Measurements from ENCODE around the gene PLA2G5. TPM values are rescaled to one million over a fixed set of nuclear protein-coding genes. Genes with fewer than 3 reads are reported as not detected.

PLA2G5 gene
- total and polyA plus RNA-seq, 9 of the 15 experiments (the other 6 are each of a cell fraction or from before 2014, with no cell fraction given), result not detected

DNA sequence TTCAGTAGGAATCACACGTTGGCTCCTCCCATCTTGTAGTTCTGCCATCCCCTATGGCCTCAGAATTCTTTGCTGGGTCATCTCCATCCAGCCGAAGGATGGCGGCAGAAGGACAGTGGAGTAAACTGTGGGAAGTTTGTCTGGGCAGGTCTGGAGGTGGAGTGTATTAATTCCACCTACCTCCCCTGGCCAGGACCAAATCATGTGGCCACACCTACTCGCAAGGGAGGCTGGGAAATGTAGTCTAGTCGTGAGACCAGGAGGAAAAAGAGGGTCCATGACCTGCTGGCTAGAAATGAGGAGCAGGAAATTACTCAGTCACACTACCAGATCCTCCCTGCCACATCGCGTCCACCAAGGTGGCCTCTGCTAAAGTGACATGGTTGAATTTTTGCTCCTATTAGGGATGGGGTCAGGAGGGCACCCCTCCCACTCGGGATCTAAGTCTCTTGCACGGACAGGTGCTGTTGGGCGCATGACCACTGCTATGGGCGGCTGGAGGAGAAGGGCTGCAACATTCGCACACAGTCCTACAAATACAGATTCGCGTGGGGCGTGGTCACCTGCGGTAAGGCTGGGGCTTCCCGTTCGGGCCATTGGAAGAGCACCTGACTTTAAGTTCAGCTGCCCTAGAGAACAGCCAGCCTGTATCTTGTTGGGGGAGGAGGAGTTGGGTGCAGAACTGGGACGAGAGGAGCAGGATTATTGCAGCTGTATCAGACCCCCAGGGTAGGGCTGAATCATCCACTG, 19.5 kb downstream of the PLA2G5 start (continued):
- TF ChIP-seq, protein P1, sequence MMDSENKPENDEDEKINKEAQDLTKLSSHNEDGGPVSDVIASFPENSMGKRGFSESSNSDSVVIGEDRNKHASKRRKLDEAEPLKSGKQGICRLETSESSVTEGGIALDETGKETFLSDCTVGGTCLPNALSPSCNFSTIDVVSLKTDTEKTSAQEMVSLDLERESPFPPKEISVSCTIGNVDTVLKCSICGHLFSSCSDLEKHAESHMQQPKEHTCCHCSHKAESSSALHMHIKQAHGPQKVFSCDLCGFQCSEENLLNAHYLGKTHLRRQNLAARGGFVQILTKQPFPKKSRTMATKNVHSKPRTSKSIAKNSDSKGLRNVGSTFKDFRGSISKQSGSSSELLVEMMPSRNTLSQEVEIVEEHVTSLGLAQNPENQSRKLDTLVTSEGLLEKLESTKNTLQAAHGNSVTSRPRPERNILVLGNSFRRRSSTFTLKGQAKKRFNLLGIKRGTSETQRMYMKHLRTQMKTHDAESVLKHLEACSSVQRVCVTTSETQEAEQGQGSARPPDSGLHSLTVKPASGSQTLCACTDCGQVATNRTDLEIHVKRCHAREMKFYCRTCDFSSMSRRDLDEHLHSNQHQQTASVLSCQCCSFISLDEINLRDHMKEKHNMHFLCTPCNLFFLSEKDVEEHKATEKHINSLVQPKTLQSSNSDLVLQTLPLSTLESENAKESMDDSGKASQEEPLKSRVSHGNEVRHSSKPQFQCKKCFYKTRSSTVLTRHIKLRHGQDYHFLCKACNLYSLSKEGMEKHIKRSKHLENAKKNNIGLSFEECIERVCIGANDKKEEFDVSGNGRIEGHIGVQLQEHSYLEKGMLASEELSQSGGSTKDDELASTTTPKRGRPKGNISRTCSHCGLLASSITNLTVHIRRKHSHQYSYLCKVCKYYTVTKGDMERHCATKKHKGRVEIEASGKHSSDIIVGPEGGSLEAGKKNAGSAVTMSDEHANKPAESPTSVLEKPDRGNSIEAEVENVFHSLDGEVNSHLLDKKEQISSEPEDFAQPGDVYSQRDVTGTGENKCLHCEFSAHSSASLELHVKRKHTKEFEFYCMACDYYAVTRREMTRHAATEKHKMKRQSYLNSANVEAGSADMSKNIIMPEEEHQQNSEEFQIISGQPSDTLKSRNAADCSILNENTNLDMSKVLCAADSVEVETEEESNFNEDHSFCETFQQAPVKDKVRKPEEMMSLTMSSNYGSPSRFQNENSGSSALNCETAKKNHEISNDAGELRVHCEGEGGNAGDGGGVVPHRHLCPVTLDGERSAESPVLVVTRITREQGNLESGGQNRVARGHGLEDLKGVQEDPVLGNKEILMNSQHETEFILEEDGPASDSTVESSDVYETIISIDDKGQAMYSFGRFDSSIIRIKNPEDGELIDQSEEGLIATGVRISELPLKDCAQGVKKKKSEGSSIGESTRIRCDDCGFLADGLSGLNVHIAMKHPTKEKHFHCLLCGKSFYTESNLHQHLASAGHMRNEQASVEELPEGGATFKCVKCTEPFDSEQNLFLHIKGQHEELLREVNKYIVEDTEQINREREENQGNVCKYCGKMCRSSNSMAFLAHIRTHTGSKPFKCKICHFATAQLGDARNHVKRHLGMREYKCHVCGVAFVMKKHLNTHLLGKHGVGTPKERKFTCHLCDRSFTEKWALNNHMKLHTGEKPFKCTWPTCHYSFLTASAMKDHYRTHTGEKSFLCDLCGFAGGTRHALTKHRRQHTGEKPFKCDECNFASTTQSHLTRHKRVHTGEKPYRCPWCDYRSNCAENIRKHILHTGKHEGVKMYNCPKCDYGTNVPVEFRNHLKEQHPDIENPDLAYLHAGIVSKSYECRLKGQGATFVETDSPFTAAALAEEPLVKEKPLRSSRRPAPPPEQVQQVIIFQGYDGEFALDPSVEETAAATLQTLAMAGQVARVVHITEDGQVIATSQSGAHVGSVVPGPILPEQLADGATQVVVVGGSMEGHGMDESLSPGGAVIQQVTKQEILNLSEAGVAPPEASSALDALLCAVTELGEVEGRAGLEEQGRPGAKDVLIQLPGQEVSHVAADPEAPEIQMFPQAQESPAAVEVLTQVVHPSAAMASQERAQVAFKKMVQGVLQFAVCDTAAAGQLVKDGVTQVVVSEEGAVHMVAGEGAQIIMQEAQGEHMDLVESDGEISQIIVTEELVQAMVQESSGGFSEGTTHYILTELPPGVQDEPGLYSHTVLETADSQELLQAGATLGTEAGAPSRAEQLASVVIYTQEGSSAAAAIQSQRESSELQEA (IDR thresholded peaks at IDR 0.05; ENCODE audit: low read depth), result 0 out of 2 replicates have a peak, but pooled peaks have one; percentile 15
- TF ChIP-seq MCM5 (IDR thresholded peaks at IDR 0.05; ENCODE audit: low read depth) (no peak), CREM (IDR thresholded peaks at IDR 0.05; ENCODE audit: low read depth) (peak; percentile 32; the same call in 1 of the 2 replicates), SMARCE1 (IDR thresholded peaks at IDR 0.05) (no peak), ZFX (CRISPR knock-in tag; IDR thresholded peaks at IDR 0.05) (no peak), PCBP2 (IDR thresholded peaks at IDR 0.05; ENCODE audit: low read depth, low read length, poor library complexity, severe bottlenecking) (no peak), TAF15 (IDR thresholded peaks at IDR 0.05; ENCODE audit: low read depth, low read length) (no peak), OTX1 (CRISPR knock-in tag; IDR thresholded peaks at IDR 0.05) (no peak), ZZZ3 (IDR thresholded peaks at IDR 0.05) (no peak)
- TF ChIP-seq, protein P2, sequence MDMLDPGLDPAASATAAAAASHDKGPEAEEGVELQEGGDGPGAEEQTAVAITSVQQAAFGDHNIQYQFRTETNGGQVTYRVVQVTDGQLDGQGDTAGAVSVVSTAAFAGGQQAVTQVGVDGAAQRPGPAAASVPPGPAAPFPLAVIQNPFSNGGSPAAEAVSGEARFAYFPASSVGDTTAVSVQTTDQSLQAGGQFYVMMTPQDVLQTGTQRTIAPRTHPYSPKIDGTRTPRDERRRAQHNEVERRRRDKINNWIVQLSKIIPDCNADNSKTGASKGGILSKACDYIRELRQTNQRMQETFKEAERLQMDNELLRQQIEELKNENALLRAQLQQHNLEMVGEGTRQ (CRISPR knock-in tag; IDR thresholded peaks at IDR 0.05), result peak; percentile 66
- TF ChIP-seq, protein P3, sequence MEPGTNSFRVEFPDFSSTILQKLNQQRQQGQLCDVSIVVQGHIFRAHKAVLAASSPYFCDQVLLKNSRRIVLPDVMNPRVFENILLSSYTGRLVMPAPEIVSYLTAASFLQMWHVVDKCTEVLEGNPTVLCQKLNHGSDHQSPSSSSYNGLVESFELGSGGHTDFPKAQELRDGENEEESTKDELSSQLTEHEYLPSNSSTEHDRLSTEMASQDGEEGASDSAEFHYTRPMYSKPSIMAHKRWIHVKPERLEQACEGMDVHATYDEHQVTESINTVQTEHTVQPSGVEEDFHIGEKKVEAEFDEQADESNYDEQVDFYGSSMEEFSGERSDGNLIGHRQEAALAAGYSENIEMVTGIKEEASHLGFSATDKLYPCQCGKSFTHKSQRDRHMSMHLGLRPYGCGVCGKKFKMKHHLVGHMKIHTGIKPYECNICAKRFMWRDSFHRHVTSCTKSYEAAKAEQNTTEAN (CRISPR knock-in tag; IDR thresholded peaks at IDR 0.05), result no peak
- TF ChIP-seq, protein P4, sequence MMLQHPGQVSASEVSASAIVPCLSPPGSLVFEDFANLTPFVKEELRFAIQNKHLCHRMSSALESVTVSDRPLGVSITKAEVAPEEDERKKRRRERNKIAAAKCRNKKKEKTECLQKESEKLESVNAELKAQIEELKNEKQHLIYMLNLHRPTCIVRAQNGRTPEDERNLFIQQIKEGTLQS (IDR thresholded peaks at IDR 0.05), result no peak
- TF ChIP-seq, protein P4 (CRISPR knock-in tag; conservative IDR thresholded peaks at IDR 0.05), result no peak

Data from K562 (cell line).